ENCODE data around the gene P4HA3.

- no peak for TF ChIP-seq SP1 (IDR thresholded peaks at IDR 0.05)
- no peak for TF ChIP-seq FOXM1 (IDR thresholded peaks at IDR 0.05; ENCODE audit: borderline replicate concordance)
- TF ChIP-seq FOXA1 (IDR thresholded peaks at IDR 0.05) = no peak
- TF ChIP-seq ELF4 (IDR thresholded peaks at IDR 0.05) = no peak
- TF ChIP-seq FOXK2 (IDR thresholded peaks at IDR 0.05) = no peak
- no peak for TF ChIP-seq ZNF384 (IDR thresholded peaks at IDR 0.05)
- no peak for TF ChIP-seq BHLHE40 (IDR thresholded peaks at IDR 0.05; ENCODE audit: borderline replicate concordance)
- TF ChIP-seq HDGF (IDR thresholded peaks at IDR 0.05; ENCODE audit: borderline replicate concordance) = no peak
- TF ChIP-seq L3MBTL2 (conservative IDR thresholded peaks at IDR 0.05) = no peak
- no peak for TF ChIP-seq SUZ12 (IDR thresholded peaks at IDR 0.05)
- TF ChIP-seq NFRKB (IDR thresholded peaks at IDR 0.05) = no peak
- TF ChIP-seq ARNT (IDR thresholded peaks at IDR 0.05) = no peak
- no peak for TF ChIP-seq LEF1 (IDR thresholded peaks at IDR 0.05; ENCODE audit: borderline replicate concordance)
Observed at GRCh38 chr11:74338963-74339362, 27.5 kb upstream of the P4HA3 start.
